SK-N-DZ (cell line): ENCODE measurements around the gene AKIP1. TPM values are rescaled to one million over a fixed set of nuclear protein-coding genes. Genes with fewer than 3 reads are reported as not detected.
"Not testable (repeated sequence)": the region's sequence is repeated elsewhere in the genome, so short reads cannot be mapped to it uniquely, and the experiment has no call there.

Experiments used
- DNase-seq: peaks from one replicate; pipeline ENCODE4 v3.0.0-alpha.2; 2015; ENCODE audit warnings: low spot score
- polyA plus RNA-seq, 2 experiments: library from polyadenylated mRNA; depleted of rRNA; stranded (reverse); fragments of >200 nt; gene quantifications; 2 replicates each; pipeline ENCODE4 v1.2.3, GENCODE V29; 2014

The AKIP1 gene
- polyA plus RNA-seq (2014; cell fraction: cytosol; rRNA removed) = 54.8 and 63.0 TPM in 2 replicates
- polyA plus RNA-seq (2014; cell fraction: nucleus; rRNA removed) = 24.4 and 37.7 TPM in 2 replicates

- DNase-seq = peak; percentile 99
These were observed at the start of gene AKIP1 for GRCh38 chr11:8911029-8911823. TSS of gene AKIP1 (plus strand) at chr11:8911189. CDS start at chr11:8911450, 261 bp downstream.

GRCh38 chr11:8863838-8864237 lies 47.2 kb upstream of the AKIP1 start:
- DNase-seq = no peak

GRCh38 chr11:8865304-8865703 lies 45.7 kb upstream of the AKIP1 start:
- no peak for DNase-seq

- DNase-seq = no peak
These were observed 44.0 kb upstream of the AKIP1 start for GRCh38 chr11:8867035-8867434.

- DNase-seq = no peak
These were observed 42.9 kb upstream of the AKIP1 start for GRCh38 chr11:8867931-8868631.

- peak; percentile 76 for DNase-seq
These were observed 40.4 kb upstream of the AKIP1 start for GRCh38 chr11:8870411-8871170.

GRCh38 chr11:8871171-8871775 lies 39.7 kb upstream of the AKIP1 start:
- DNase-seq = peak; percentile 89

GRCh38 chr11:8871962-8872361 lies 39.0 kb upstream of the AKIP1 start:
- DNase-seq = no peak

- DNase-seq = no peak
These were observed 37.1 kb upstream of the AKIP1 start for GRCh38 chr11:8873741-8874405.

GRCh38 chr11:8878771-8879170 lies 32.2 kb upstream of the AKIP1 start:
- DNase-seq = no peak

GRCh38 chr11:8881585-8881984 lies 29.4 kb upstream of the AKIP1 start:
- not testable (repeated sequence) for DNase-seq

- DNase-seq = no peak
These were observed 24.7 kb upstream of the AKIP1 start for GRCh38 chr11:8886322-8886721.

GRCh38 chr11:8891185-8891584 lies 19.8 kb upstream of the AKIP1 start:
- DNase-seq = not testable (repeated sequence)

GRCh38 chr11:8899119-8899753 lies 11.8 kb upstream of the AKIP1 start:
- no peak for DNase-seq

- DNase-seq = no peak
These were observed 5.3 kb upstream of the AKIP1 start for GRCh38 chr11:8905528-8906165.

GRCh38 chr11:8907116-8907515 lies 3.9 kb upstream of the AKIP1 start:
- no peak for DNase-seq

GRCh38 chr11:8908099-8908498 lies 2.9 kb upstream of the AKIP1 start:
- no peak for DNase-seq

GRCh38 chr11:8910649-8911026 lies 351 bp upstream of the AKIP1 start:
- peak; percentile 26 for DNase-seq

GRCh38 chr11:8913961-8914660 lies 3.1 kb downstream of the AKIP1 start:
- peak; percentile 54 for DNase-seq

GRCh38 chr11:8914661-8915018 lies 3.7 kb downstream of the AKIP1 start:
- DNase-seq = no peak
